IMR-90 (cell line): ENCODE measurements around the gene MBD3L2B. TPM values are rescaled to one million over a fixed set of nuclear protein-coding genes. Genes with fewer than 3 reads are reported as not detected.

Experiments used
- ATAC-seq: fragments of 200-7000 bp; cut with Tn5 transposase; 2 replicates; pipeline ENCODE4 v1.9.1; 2020; ENCODE audit warnings: low read depth, mild to moderate bottlenecking, moderate library complexity
- BruUV-seq: library from RNA; stranded (reverse); fragments of 400-500 nt; replicated peaks from 2 replicates; lab custom pipeline; 2021; lab: Mats Ljungman, UMichigan
- CTCF ChIA-PET: fragments of 300-600 bp; formaldehyde crosslinking; extraction: SDS; loops from one replicate; lab custom pipeline; 2021; ENCODE audit warnings: antibody characterized with exemption; lab: Yijun Ruan, JAX
- POLR2A ChIA-PET: fragments of 300-600 bp; sonication (Branson Sonifier 250); formaldehyde crosslinking; loops from one replicate; lab custom pipeline; 2022; ENCODE audit warnings: antibody characterized with exemption; ENCODE audit not compliant: unreplicated experiment; lab: Charles Lee
- DNase-seq: peaks from one replicate; pipeline ENCODE4 v3.0.0; 2013
- H2AFZ ChIP-seq: replicated peaks from 2 replicates; pipeline ENCODE3; 2013; ENCODE audit warnings: low read length, mild to moderate bottlenecking; ENCODE audit not compliant: poor library complexity
- H2AK5ac ChIP-seq: 2 replicates; pipeline ENCODE4 v1.6.1; 2013; ENCODE audit warnings: low read depth, low read length, inconsistent platforms
- H2AK9ac ChIP-seq: replicated peaks from 2 replicates; pipeline ENCODE3; 2013; ENCODE audit warnings: mild to moderate bottlenecking, low read depth, low read length, moderate library complexity; ENCODE audit not compliant: poor library complexity
- H2BK120ac ChIP-seq: 2 replicates; pipeline ENCODE4 v1.6.1; 2013; ENCODE audit warnings: low read depth, low read length, inconsistent platforms
- H2BK15ac ChIP-seq: 3 replicates; pipeline ENCODE4 v1.6.1; 2013; ENCODE audit warnings: low read depth, low read length, inconsistent platforms
- H2BK20ac ChIP-seq: 2 replicates; pipeline ENCODE4 v1.6.1; 2013; ENCODE audit warnings: low read depth, mild to moderate bottlenecking, inconsistent platforms, low read length, moderate library complexity
- H2BK5ac ChIP-seq: 2 replicates; pipeline ENCODE4 v1.6.1; 2013; ENCODE audit warnings: mild to moderate bottlenecking, low read depth, low read length, inconsistent platforms; ENCODE audit not compliant: poor library complexity, severe bottlenecking
- H3K14ac ChIP-seq: replicated peaks from 2 replicates; pipeline ENCODE4 v1.6.1; 2013; ENCODE audit warnings: low read depth, low read length, inconsistent platforms
- H3K18ac ChIP-seq: 2 replicates; pipeline ENCODE4 v1.6.1; 2013; ENCODE audit warnings: low read depth, low read length, control low read depth
- H3K23ac ChIP-seq: 2 replicates; pipeline ENCODE4 v1.6.1; 2013; ENCODE audit warnings: low read depth, low read length, inconsistent platforms
- H3K27ac ChIP-seq: 2 replicates; pipeline ENCODE4 v1.5.1; 2013; ENCODE audit warnings: mild to moderate bottlenecking, control low read depth, low read length; ENCODE audit not compliant: insufficient read depth
- H3K27me3 ChIP-seq: 2 replicates; pipeline ENCODE4 v1.6.1; 2013; ENCODE audit warnings: low read length; ENCODE audit not compliant: control insufficient read depth, insufficient read depth
- H3K36me3 ChIP-seq: 2 replicates; pipeline ENCODE4 v1.6.1; 2013; ENCODE audit warnings: low read length, mixed read lengths; ENCODE audit not compliant: control insufficient read depth, insufficient read depth
- H3K4ac ChIP-seq: 2 replicates; pipeline ENCODE4 v1.6.1; 2013; ENCODE audit warnings: low read depth, low read length, inconsistent platforms
- H3K4me1 ChIP-seq: 2 replicates; pipeline ENCODE4 v1.6.1; 2013; ENCODE audit warnings: low read length, mixed read lengths; ENCODE audit not compliant: control insufficient read depth, insufficient read depth
- H3K4me2 ChIP-seq: 2 replicates; pipeline ENCODE4 v1.6.1; 2013; ENCODE audit warnings: low read depth, mild to moderate bottlenecking, control low read depth, low read length, moderate library complexity
- H3K4me3 ChIP-seq: 2 replicates; pipeline ENCODE4 v1.5.1; 2013; ENCODE audit warnings: low read depth, mild to moderate bottlenecking, control low read depth, low read length, moderate library complexity; ENCODE audit not compliant: insufficient read depth
- H3K56ac ChIP-seq: 2 replicates; pipeline ENCODE4 v1.6.1; 2013; ENCODE audit warnings: low read length, inconsistent platforms; ENCODE audit not compliant: insufficient read depth; ENCODE audit errors: extremely low read depth
- H3K79me1 ChIP-seq, 2 experiments: 2 replicates each; pipeline ENCODE4 v1.6.1; 2013; ENCODE audit warnings: low read length in 2 of 2, inconsistent platforms in 1 of 2, low read depth in 1 of 2
- H3K9ac ChIP-seq: 2 replicates; pipeline ENCODE4 v1.6.1; 2013; ENCODE audit warnings: low read depth, low read length, control low read depth
- H3K9me1 ChIP-seq: 2 replicates; pipeline ENCODE4 v1.6.1; 2013; ENCODE audit warnings: low read length, inconsistent platforms; ENCODE audit not compliant: insufficient read depth
- H3K9me3 ChIP-seq: 2 replicates; pipeline ENCODE4 v1.6.1; 2013; ENCODE audit warnings: low read length; ENCODE audit not compliant: control insufficient read depth, insufficient read depth
- H4K20me1 ChIP-seq: 2 replicates; pipeline ENCODE4 v1.6.1; 2013; ENCODE audit warnings: low read length, inconsistent platforms; ENCODE audit not compliant: insufficient read depth
- H4K5ac ChIP-seq: 2 replicates; pipeline ENCODE4 v1.6.1; 2013; ENCODE audit warnings: mild to moderate bottlenecking, low read depth, low read length, control low read depth
- H4K8ac ChIP-seq, 2 experiments: 2 replicates each; pipeline ENCODE4 v1.6.1; 2013; ENCODE audit warnings: low read depth in 2 of 2, low read length in 2 of 2, control low read depth in 1 of 2, inconsistent platforms in 1 of 2
- H4K91ac ChIP-seq: 2 replicates; pipeline ENCODE4 v1.6.1; 2013; ENCODE audit warnings: low read depth, low read length, inconsistent platforms; ENCODE audit not compliant: insufficient read depth
- BHLHE40 ChIP-seq: fragments of 150-350 bp; IDR thresholded peaks from 2 replicates; pipeline ENCODE4 v1.6.1; 2016; ENCODE audit warnings: mild to moderate bottlenecking, low read depth, low read length
- CEBPB ChIP-seq: IDR thresholded peaks from 2 replicates; pipeline ENCODE4 v1.6.1; 2012; ENCODE audit warnings: low read depth, low read length, improper control_type of control experiment
- CHD1 ChIP-seq: IDR thresholded peaks from 2 replicates; pipeline ENCODE4 v1.6.1; 2012; ENCODE audit warnings: low read depth, low read length, improper control_type of control experiment
- CTCF ChIP-seq: conservative IDR thresholded peaks from 2 replicates; pipeline ENCODE4 v1.5.1; 2012; ENCODE audit warnings: mild to moderate bottlenecking, low read depth, low read length, improper control_type of control experiment
- FOS ChIP-seq: fragments of 150-350 bp; IDR thresholded peaks from 2 replicates; pipeline ENCODE4 v1.6.1; 2016; ENCODE audit warnings: low read depth, low read length
- MAFK ChIP-seq: IDR thresholded peaks from 2 replicates; pipeline ENCODE4 v1.6.1; 2012; ENCODE audit warnings: low read depth, low read length, improper control_type of control experiment
- MAZ ChIP-seq: IDR thresholded peaks from 2 replicates; pipeline ENCODE4 v1.6.1; 2012; ENCODE audit warnings: low read depth, mild to moderate bottlenecking, low read length, improper control_type of control experiment, moderate library complexity, borderline replicate concordance
- NFE2L2 ChIP-seq: fragments of 150-350 bp; IDR thresholded peaks from 2 replicates; pipeline ENCODE4 v1.6.1; 2016; ENCODE audit warnings: low read depth, mild to moderate bottlenecking, low read length
- POLR2A ChIP-seq: IDR thresholded peaks from 2 replicates; pipeline ENCODE4 v1.6.1; 2012; ENCODE audit warnings: mild to moderate bottlenecking, low read depth, low read length
- RAD21 ChIP-seq: IDR thresholded peaks from 2 replicates; pipeline ENCODE4 v1.6.1; 2012; ENCODE audit warnings: low read length, improper control_type of control experiment
- RCOR1 ChIP-seq: IDR thresholded peaks from 2 replicates; pipeline ENCODE4 v1.6.1; 2012; ENCODE audit warnings: mild to moderate bottlenecking, low read length, improper control_type of control experiment; ENCODE audit not compliant: insufficient replicate concordance
- RFX5 ChIP-seq: IDR thresholded peaks from 2 replicates; pipeline ENCODE4 v1.8.0; 2012; ENCODE audit warnings: low read depth, mild to moderate bottlenecking, low read length, moderate library complexity
- SMC3 ChIP-seq: fragments of 150-350 bp; IDR thresholded peaks from 2 replicates; pipeline ENCODE4 v1.6.1; 2016; ENCODE audit warnings: low read depth, mild to moderate bottlenecking, antibody characterized with exemption, low read length, moderate library complexity
- WGBS, 2 experiments: methylation state at CpG; one replicate each; pipeline versions ENCODE4 v1.1.5 to v1.1.7; 2013; ENCODE audit warnings: missing lambda C conversion rate in 2 of 2; ENCODE audit not compliant: insufficient read length in 1 of 2; ENCODE audit errors: extremely low coverage in 2 of 2; 5-methylcytosine and 5-hydroxymethylcytosine counted together
- dilution Hi-C: fragments of 300-500 bp; cut with HindIII; formaldehyde crosslinking; loops from one replicate; pipeline ENCODE4 v1.14.3; 2018; ENCODE audit warnings: low sequenced_read_pairs; ENCODE audit not compliant: unreplicated experiment
- in situ Hi-C: fragments of 300-500 bp; cut with MboI; formaldehyde crosslinking; loops from 3 replicates; pipeline ENCODE4 v1.14.3; 2019; ENCODE audit warnings: low sequenced_read_pairs, inconsistent platforms, mixed read lengths
- intact Hi-C: fragments of 100-400 bp; cut with micrococcal nuclease; formaldehyde crosslinking; loops from 2 replicates; pipeline ENCODE4 v1.10.0; 2022
- polyA plus RNA-seq, 3 experiments: library from polyadenylated mRNA; depleted of rRNA; stranded (reverse); fragments of >200 nt; gene quantifications; 2 replicates each; pipeline ENCODE4 v1.2.3, GENCODE V29; 2012; ENCODE audit warnings: low replicate concordance in 1 of 3
- total RNA-seq: library from RNA; depleted of rRNA; stranded (reverse); fragments of >200 nt; gene quantifications from 2 replicates; pipeline ENCODE4 v1.2.3, GENCODE V29; 2012
- TF ChIP-seq, protein P1 (sequence below): fragments of 150-350 bp; IDR thresholded peaks from 2 replicates; pipeline ENCODE4 v1.6.1; 2017; ENCODE audit warnings: mild to moderate bottlenecking, antibody characterized with exemption, low read length, low read depth
- TF ChIP-seq, protein P2 (sequence below): fragments of 150-350 bp; IDR thresholded peaks from 2 replicates; pipeline ENCODE4 v1.6.1; 2016; ENCODE audit warnings: low read depth, mild to moderate bottlenecking, low read length, moderate library complexity, borderline replicate concordance

MBD3L2B gene
- total and polyA plus RNA-seq, 2 of the 4 experiments (the other 2 are of a cell fraction) = not detected

- dilution Hi-C loops = no loop called here
- ATAC-seq (no peak), DNase-seq (no peak)
- CTCF ChIA-PET = no interaction called here
- H4K20me1 ChIP-seq = no peaks in the 10 kb centered on the region
- H3K18ac ChIP-seq = no peak overlapping the region
- H2BK120ac ChIP-seq = no peak overlapping the region
- no peak overlapping the region for H3K56ac ChIP-seq
- no CpG with 5 or more reads among the region's 6 CpGs for WGBS, 2 experiments
- H3K27me3 ChIP-seq = no peaks in the 10 kb centered on the region
- H3K23ac ChIP-seq = no peak overlapping the region
- no peak overlapping the region for H2AK9ac ChIP-seq
- H3K4me3 ChIP-seq = no peak overlapping the region
- in situ Hi-C loops = no loop called here
- no peak for TF ChIP-seq RFX5
- no peak for TF ChIP-seq RAD21
- no peak for TF ChIP-seq NFE2L2
- no peak for TF ChIP-seq MAFK
- no peak for TF ChIP-seq RCOR1
- no peak for TF ChIP-seq MAZ
- TF ChIP-seq CHD1 = no peak
- no peak for TF ChIP-seq CEBPB
- TF ChIP-seq SMC3 = no peak
- TF ChIP-seq POLR2A = no peak
- TF ChIP-seq, protein P1, sequence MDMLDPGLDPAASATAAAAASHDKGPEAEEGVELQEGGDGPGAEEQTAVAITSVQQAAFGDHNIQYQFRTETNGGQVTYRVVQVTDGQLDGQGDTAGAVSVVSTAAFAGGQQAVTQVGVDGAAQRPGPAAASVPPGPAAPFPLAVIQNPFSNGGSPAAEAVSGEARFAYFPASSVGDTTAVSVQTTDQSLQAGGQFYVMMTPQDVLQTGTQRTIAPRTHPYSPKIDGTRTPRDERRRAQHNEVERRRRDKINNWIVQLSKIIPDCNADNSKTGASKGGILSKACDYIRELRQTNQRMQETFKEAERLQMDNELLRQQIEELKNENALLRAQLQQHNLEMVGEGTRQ = no peak
- no peak for TF ChIP-seq FOS
- TF ChIP-seq, protein P2, sequence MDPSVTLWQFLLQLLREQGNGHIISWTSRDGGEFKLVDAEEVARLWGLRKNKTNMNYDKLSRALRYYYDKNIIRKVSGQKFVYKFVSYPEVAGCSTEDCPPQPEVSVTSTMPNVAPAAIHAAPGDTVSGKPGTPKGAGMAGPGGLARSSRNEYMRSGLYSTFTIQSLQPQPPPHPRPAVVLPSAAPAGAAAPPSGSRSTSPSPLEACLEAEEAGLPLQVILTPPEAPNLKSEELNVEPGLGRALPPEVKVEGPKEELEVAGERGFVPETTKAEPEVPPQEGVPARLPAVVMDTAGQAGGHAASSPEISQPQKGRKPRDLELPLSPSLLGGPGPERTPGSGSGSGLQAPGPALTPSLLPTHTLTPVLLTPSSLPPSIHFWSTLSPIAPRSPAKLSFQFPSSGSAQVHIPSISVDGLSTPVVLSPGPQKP = no peak
- no peak for TF ChIP-seq BHLHE40
- TF ChIP-seq CTCF = no peak
- H3K4me2 ChIP-seq = no peak overlapping the region
- intact Hi-C loops = no loop called here
- no peak overlapping the region for H3K9ac ChIP-seq
- no peak overlapping the region for H2AK5ac ChIP-seq
- H2BK20ac ChIP-seq = no peak overlapping the region
- no TSS peak for BruUV-seq
- H3K14ac ChIP-seq = no peak overlapping the region
- H2BK15ac ChIP-seq = no peak overlapping the region
- no peaks in the 10 kb centered on the region for H3K79me1 ChIP-seq
- POLR2A ChIA-PET = no interaction called here
- H3K27ac ChIP-seq = no peak overlapping the region
- no peak overlapping the region for H2AFZ ChIP-seq
- H4K5ac ChIP-seq = no peak overlapping the region
- H3K4ac ChIP-seq = no peak overlapping the region
- no peaks in the 10 kb centered on the region for H3K36me3 ChIP-seq
- no peak overlapping the region for H4K8ac ChIP-seq
- H3K9me3 ChIP-seq = peaks cover 8% of the 10 kb centered on the region; the same call in 1 of the 2 replicates
- H4K91ac ChIP-seq = no peak overlapping the region
- H3K9me1 ChIP-seq = no peaks in the 10 kb centered on the region
- H2BK5ac ChIP-seq = no peak overlapping the region
- H3K4me1 ChIP-seq = no peaks in the 10 kb centered on the region
These were observed 2.4 kb downstream of the MBD3L2B start for GRCh38 chr19:7018828-7019227.
